ENCODE measurements around the gene MUSK.
"Not testable (repeated sequence)": the region's sequence is repeated elsewhere in the genome, so short reads cannot be mapped to it uniquely, and the experiment has no call there.

Gene MUSK

GRCh38 chr9:110810262-110810976 lies 141.8 kb downstream of the MUSK start:
- DNase-seq (ENCODE audit: low read depth in 2 of 2), result no peak

GRCh38 chr9:110812886-110813285 lies 144.3 kb downstream of the MUSK start:
- no peak for DNase-seq (ENCODE audit: low read depth in 2 of 2)

GRCh38 chr9:110814159-110814558 lies 145.6 kb downstream of the MUSK start:
- no peak for DNase-seq (ENCODE audit: low read depth in 2 of 2)

GRCh38 chr9:110815361-110815760 lies 146.8 kb downstream of the MUSK start:
- DNase-seq (ENCODE audit: low read depth in 2 of 2), result no peak

GRCh38 chr9:110820381-110820780 lies 151.8 kb downstream of the MUSK start:
- DNase-seq (ENCODE audit: low read depth in 2 of 2), result no peak

GRCh38 chr9:110821064-110821463 lies 152.5 kb downstream of the MUSK start:
- no peak for DNase-seq (ENCODE audit: low read depth in 2 of 2)

- not testable (repeated sequence) for DNase-seq (ENCODE audit: low read depth in 2 of 2)
Observed at GRCh38 chr9:110825129-110825528, 156.5 kb downstream of the MUSK start.

GRCh38 chr9:110825950-110826349 lies 157.4 kb downstream of the MUSK start:
- no peak for DNase-seq (ENCODE audit: low read depth in 2 of 2)

GRCh38 chr9:110826400-110826799 lies 157.8 kb downstream of the MUSK start:
- not testable (repeated sequence) for DNase-seq (ENCODE audit: low read depth in 2 of 2)

GRCh38 chr9:110828264-110828663 lies 159.7 kb downstream of the MUSK start:
- no peak for DNase-seq (ENCODE audit: low read depth in 2 of 2)

- no peak for DNase-seq (ENCODE audit: low read depth in 2 of 2)
Observed at GRCh38 chr9:110830495-110830894, 161.9 kb downstream of the MUSK start.

- no peak for DNase-seq (ENCODE audit: low read depth in 2 of 2)
Observed at GRCh38 chr9:110832926-110833325, 164.3 kb downstream of the MUSK start.

- no peak for DNase-seq (ENCODE audit: low read depth in 2 of 2)
Observed at GRCh38 chr9:110835404-110835803, 166.8 kb downstream of the MUSK start.

- no peak for DNase-seq (ENCODE audit: low read depth in 2 of 2)
Observed at GRCh38 chr9:110835859-110836271, 167.3 kb downstream of the MUSK start.

GRCh38 chr9:110837401-110838005 lies 168.9 kb downstream of the MUSK start:
- DNase-seq (ENCODE audit: low read depth in 2 of 2), result no peak

GRCh38 chr9:110842169-110842568 lies 173.6 kb downstream of the MUSK start:
- no peak for DNase-seq (ENCODE audit: low read depth in 2 of 2)

GRCh38 chr9:110842986-110843385 lies 174.4 kb downstream of the MUSK start:
- no peak for DNase-seq (ENCODE audit: low read depth in 2 of 2)

- DNase-seq (ENCODE audit: low read depth in 2 of 2), result no peak
Observed at GRCh38 chr9:110844121-110844520, 175.5 kb downstream of the MUSK start.

GRCh38 chr9:110846215-110846614 lies 177.6 kb downstream of the MUSK start:
- no peak for DNase-seq (ENCODE audit: low read depth in 2 of 2)

GRCh38 chr9:110847671-110848070 lies 179.1 kb downstream of the MUSK start:
- DNase-seq (ENCODE audit: low read depth in 2 of 2), result no peak

GRCh38 chr9:110850401-110851135 lies 182.0 kb downstream of the MUSK start:
- DNase-seq (ENCODE audit: low read depth in 2 of 2), result no peak
